Fibroblast of peridontal ligament (primary cell): ENCODE data around the gene XCL1.

Experiments used
- DNase-seq: peaks from one replicate; pipeline ENCODE4 v3.0.0-alpha.2; 2010; ENCODE audit errors: extremely low read depth

XCL1 gene

GRCh38 chr1:168605443-168605842 is 29.0 kb downstream of the XCL1 start:
- no peak for DNase-seq

- DNase-seq = no peak
Measured at GRCh38 chr1:168606096-168606495, 29.7 kb downstream of the XCL1 start.

- DNase-seq = no peak
Measured at GRCh38 chr1:168607872-168608428, 31.5 kb downstream of the XCL1 start.

GRCh38 chr1:168608796-168609715 is 32.7 kb downstream of the XCL1 start:
- DNase-seq = no peak

GRCh38 chr1:168609741-168610510 is 33.5 kb downstream of the XCL1 start:
- no peak for DNase-seq

DNA sequence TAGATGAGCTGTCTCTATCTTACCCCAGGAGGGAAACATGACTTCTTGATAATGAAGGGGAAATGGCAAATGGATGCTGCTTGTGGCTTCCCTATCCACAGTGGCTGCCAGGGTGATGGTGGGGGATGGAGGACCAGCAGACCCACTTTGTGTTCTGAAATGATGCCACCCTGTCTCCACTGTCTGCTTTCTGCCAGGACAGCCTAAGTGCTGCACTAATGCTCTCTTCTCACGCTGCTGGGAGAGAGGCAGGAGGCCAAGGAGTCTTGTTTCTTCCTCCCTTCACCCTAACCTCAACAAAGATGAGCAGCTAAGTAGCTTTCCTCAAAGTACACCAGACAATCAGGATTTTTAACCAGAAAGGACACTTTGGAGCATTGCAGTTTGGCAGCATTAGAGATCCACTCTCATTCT is 36.6 kb downstream of the XCL1 start:
- DNase-seq = no peak

- DNase-seq = no peak
Measured at GRCh38 chr1:168613691-168614231, 37.4 kb downstream of the XCL1 start.

DNA sequence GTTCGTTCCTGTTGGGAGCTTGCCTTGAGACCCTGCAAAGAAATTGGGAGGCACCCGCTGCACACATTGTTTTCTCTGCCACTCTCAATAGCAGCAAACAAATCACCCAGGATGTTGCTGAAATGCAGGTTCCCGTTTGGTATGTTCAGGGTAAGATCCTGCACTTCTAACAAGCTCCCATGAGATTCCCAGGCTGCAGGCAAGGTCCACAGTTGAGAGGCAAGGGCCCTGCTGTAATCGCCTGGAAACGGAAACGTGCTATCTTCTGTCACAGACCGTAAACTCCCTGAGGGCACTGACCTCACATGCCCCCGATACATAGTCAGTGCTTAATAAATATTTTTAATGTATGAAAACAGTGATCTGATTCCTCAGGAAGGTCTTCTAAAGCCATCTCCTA is 37.8 kb downstream of the XCL1 start:
- no peak for DNase-seq

DNA sequence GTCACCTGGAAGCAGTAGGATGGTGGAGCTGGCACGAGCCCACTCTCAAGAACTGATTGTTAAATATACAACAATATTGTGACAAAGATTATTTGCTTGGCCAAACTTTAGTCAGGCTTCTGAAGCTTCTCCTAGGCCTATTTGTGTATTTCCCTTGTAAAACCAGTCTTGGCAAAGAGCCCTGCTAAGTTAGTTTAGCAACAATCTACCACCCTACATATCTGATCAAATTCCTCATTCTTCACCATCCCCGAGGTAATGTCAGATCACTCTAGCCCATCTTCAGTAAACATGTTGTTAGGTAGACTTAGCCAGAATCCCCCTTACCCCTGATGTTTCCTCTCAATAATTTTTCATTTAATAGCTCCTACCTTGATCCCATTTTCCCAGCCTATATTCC is 39.6 kb downstream of the XCL1 start:
- no peak for DNase-seq

DNA sequence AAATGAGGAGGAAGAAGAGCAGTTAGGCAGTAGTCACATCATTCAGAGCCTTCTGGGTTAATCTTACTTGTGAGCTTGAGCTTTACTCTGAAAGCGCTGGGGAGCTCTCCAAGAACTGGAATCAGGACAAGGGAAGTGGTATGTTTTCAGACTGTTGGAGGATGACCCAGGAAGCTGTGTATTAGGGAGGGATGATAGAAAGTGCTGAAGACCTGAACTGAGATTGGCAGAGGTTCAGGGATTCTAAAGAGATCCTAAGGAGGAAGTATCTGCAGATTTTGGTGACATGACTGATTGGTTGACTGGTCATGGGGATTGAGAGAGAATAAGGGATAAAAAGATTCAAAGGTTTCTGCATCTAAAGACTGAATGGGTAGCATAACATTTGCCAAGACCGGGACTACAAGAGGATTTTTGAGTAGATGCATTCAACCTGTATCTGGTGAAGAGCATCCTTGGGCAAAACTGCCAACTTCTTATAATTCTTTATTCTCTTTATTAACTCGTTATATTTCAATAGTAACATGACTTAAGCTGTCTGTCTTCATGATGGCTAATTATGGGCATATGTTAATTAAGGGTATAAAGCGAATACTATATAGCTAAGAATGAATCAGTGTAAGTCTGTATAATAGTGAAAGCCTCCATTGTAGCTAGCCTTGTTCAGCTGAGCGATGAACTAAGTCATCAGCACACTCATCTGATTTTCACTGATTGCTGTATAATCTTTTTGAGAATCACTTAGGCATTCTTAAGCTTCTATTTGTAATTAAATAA is 41.8 kb downstream of the XCL1 start:
- no peak for DNase-seq

- DNase-seq = no peak
Measured at GRCh38 chr1:168618886-168619285, 42.5 kb downstream of the XCL1 start.

GRCh38 chr1:168621356-168621755 is 45.0 kb downstream of the XCL1 start:
- DNase-seq = no peak

GRCh38 chr1:168623003-168623828 is 46.8 kb downstream of the XCL1 start:
- peak; percentile 5 for DNase-seq

GRCh38 chr1:168623831-168624230 is 47.4 kb downstream of the XCL1 start:
- no peak for DNase-seq

GRCh38 chr1:168626326-168626725 is 49.9 kb downstream of the XCL1 start:
- no peak for DNase-seq

DNA sequence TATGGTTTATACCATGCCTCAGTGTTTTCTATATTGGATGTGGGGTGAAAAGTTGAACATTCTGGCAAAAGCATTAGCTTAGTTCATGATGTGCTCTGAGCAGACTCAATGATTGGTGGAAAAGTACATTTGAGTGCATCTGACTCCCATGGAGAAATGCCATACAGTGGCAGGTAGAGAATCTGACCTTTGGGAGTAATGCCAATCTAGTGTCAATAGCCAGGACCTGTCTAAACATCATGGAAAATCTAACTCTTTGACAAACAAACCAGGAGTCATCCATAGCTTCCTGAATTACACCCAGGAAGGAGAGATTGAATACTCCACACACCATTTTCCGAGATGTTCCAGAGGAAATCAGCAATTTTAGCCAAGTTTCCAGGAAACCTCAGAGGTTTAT is 51.0 kb downstream of the XCL1 start:
- DNase-seq = no peak

DNA sequence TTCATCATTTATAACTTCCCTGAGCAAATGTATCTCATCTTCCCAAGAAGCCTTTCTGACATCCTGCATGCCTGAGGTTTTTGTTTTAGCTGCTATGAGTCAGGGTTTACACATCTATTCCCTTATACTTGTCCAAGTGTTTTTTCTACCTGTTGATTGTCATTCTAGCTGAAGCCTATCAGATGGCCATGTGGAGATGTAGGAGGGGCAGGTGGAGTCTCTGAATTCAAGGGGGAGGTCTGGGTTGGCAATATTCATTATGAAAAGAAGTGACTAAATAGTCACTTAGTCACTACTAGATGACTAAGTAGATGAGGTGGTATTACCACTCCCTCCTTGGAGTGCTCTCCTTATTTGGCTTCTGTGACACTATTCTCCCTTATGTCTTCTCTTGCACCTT is 52.4 kb downstream of the XCL1 start:
- no peak for DNase-seq

GRCh38 chr1:168629466-168629865 is 53.1 kb downstream of the XCL1 start:
- no peak for DNase-seq
